HFF-Myc (cell line): ENCODE results near the gene ZNF763.

Source experiments
- DNase-seq: peaks from one replicate; pipeline ENCODE4 v3.0.0-alpha.2; 2011; ENCODE audit warnings: low read depth; ENCODE audit errors: extremely low read depth
- H3K4me3 ChIP-seq: replicated peaks from 2 replicates; pipeline ENCODE4 v1.5.1; 2011; ENCODE audit warnings: low read depth, mild to moderate bottlenecking, control low read depth, low read length
- TF ChIP-seq, protein P1 (sequence below): IDR thresholded peaks from 2 replicates; pipeline ENCODE4 v1.5.1; 2012; ENCODE audit warnings: mild to moderate bottlenecking, low read depth, low read length, control low read depth; ENCODE audit errors: missing control alignments

ZNF763 gene

DNA sequence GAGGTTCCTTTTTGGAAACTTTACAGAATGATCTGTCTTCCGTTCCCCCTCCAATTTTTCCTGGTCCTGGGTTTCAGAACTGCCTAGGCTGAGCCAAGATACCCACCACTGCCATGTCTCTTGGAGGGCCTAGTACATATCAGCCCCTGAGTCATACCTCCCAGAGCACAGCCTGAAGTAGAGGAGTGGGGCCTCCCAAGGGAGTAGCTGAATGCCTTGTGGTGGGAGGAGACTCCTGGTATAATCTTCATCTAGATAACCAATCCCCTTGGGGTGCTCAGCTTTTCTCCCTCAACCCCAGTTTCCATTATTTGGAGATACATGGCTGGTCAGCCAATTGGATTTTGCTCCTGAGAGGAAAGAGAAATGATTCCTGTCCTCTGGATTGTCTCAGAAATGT lies 30.3 kb downstream of the ZNF763 start:
- TF ChIP-seq, protein P1, sequence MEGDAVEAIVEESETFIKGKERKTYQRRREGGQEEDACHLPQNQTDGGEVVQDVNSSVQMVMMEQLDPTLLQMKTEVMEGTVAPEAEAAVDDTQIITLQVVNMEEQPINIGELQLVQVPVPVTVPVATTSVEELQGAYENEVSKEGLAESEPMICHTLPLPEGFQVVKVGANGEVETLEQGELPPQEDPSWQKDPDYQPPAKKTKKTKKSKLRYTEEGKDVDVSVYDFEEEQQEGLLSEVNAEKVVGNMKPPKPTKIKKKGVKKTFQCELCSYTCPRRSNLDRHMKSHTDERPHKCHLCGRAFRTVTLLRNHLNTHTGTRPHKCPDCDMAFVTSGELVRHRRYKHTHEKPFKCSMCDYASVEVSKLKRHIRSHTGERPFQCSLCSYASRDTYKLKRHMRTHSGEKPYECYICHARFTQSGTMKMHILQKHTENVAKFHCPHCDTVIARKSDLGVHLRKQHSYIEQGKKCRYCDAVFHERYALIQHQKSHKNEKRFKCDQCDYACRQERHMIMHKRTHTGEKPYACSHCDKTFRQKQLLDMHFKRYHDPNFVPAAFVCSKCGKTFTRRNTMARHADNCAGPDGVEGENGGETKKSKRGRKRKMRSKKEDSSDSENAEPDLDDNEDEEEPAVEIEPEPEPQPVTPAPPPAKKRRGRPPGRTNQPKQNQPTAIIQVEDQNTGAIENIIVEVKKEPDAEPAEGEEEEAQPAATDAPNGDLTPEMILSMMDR = no peak
- no peak overlapping the region for H3K4me3 ChIP-seq
- no peak for DNase-seq

DNA sequence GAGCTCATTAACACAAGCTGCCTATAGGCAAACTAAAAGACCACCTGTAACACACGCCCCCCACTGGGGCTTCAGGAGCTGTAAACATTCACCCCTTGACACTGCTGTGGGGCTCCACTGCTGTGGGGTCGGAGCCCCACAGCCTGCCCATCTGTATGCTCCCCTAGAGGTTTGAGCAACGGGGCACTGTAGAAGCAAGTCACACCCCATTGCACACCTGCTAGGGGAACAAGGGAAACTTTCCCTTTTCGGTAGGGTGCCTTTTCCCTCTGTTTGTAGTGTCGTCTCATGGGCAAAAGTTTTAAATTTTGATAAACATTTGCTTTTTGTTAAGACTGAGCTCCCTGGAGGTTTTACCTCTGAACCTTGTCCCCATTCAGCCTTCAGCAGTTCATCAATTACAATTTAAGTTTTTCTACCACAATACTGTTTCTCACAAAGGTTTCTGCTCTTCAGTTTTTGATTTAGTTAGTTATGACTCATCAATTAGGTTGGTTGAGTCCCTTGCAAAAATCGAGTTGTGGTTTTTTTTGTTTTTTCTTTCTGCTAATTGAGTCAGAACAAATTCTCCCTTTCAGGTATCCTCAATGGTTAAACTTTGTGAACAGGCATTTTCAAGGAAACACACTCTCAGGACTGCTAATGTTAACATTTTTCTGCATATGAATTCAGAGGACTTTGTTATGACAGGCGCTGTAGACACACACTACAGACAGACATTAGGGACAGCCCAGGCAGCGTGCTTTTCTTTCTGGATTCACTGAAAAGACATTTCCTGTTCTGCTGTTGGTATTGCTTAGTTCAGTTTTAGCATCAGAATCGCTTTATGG lies 35.5 kb downstream of the ZNF763 start:
- no peak overlapping the region for H3K4me3 ChIP-seq

DNA sequence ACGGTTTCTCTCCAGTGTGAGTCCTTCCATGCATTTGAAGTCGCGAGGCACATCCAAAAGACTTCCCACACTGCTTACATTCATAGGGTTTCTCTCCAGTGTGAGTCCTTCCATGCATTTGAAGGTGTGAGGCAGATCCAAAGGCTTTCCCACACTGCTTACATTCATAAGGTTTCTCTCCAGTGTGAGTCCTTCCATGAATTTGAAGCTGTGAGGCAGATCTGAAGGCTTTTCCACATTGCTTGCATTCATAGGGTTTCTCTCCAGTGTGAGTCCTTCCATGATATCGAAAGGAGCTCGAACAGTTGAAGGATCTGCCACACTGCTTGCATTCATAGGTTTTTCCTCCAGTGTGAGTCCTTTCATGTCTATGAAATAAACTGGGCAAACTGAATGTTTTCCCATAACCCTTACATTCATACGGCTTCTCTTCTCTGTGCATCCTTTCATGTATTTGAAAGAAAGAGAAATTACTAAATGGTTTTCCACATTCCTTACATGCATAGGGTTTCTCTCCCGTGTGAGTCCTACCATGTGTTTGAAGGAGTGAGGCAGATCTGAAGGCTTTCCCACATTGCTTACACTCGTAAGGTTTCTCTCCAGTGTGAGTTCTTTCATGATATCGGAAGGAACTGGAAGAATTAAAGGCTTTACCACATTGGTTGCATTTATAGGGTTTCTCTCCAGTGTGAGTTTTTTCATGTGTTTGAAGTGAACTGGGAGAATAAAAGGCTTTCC lies 50.3 kb downstream of the ZNF763 start:
- TF ChIP-seq, protein P1 = no peak
- DNase-seq = no peak
- H3K4me3 ChIP-seq = no peak overlapping the region

More for the DNA sequence above, 35.5 kb downstream of the ZNF763 start:
- TF ChIP-seq, protein P1 = no peak
- DNase-seq = no peak

DNA sequence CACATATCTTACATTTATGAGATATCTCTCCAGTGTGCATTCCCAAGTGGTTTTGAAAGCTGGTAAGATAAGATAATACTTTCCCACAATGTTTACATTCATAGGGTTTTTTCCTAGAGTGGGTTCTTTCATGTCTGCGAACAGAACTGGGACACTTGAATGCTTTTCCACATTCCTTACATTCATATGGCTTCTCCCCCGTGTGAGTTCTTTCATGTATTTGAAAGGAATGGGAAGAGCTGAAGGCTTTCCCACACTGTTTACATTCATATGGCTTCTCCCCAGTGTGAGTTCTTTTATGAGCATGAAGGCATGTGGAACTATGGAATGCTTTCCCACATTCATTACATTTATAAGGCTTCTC lies 50.9 kb downstream of the ZNF763 start:
- TF ChIP-seq, protein P1 = no peak
- H3K4me3 ChIP-seq = no peak overlapping the region
- DNase-seq = no peak
